ENCODE results near the gene CLCN5.

CLCN5 gene

GRCh38 chrX:50073601-50074000 lies 151.2 kb downstream of the CLCN5 start:
- in situ Hi-C loops (cut with MboI; ENCODE audit: low sequenced_read_pairs): no loop called here

GRCh38 chrX:50075630-50076339 lies 153.4 kb downstream of the CLCN5 start:
- in situ Hi-C loops (cut with MboI; ENCODE audit: low sequenced_read_pairs): no loop called here

GRCh38 chrX:50081282-50081889 lies 159.0 kb downstream of the CLCN5 start:
- in situ Hi-C loops (cut with MboI; ENCODE audit: low sequenced_read_pairs): no loop called here

- in situ Hi-C loops (cut with MboI; ENCODE audit: low sequenced_read_pairs): no loop called here
These were observed 160.3 kb downstream of the CLCN5 start for GRCh38 chrX:50082741-50083140.

- in situ Hi-C loops (cut with MboI; ENCODE audit: low sequenced_read_pairs): no loop called here
These were observed 166.2 kb downstream of the CLCN5 start for GRCh38 chrX:50088645-50089044.

- in situ Hi-C loops (cut with MboI; ENCODE audit: low sequenced_read_pairs): no loop called here
These were observed 171.2 kb downstream of the CLCN5 start for GRCh38 chrX:50093625-50094024.

GRCh38 chrX:50097071-50097470 lies 174.7 kb downstream of the CLCN5 start:
- in situ Hi-C loops (cut with MboI; ENCODE audit: low sequenced_read_pairs): no loop called here

GRCh38 chrX:50098241-50098640 lies 175.8 kb downstream of the CLCN5 start:
- in situ Hi-C loops (cut with MboI; ENCODE audit: low sequenced_read_pairs): no loop called here

- in situ Hi-C loops (cut with MboI; ENCODE audit: low sequenced_read_pairs): no loop called here
These were observed 176.4 kb downstream of the CLCN5 start for GRCh38 chrX:50098749-50099148.

- in situ Hi-C loops (cut with MboI; ENCODE audit: low sequenced_read_pairs): no loop called here
These were observed 176.9 kb downstream of the CLCN5 start for GRCh38 chrX:50099331-50099730.

- in situ Hi-C loops (cut with MboI; ENCODE audit: low sequenced_read_pairs): no loop called here
These were observed 177.8 kb downstream of the CLCN5 start for GRCh38 chrX:50100188-50100587.

GRCh38 chrX:50103176-50103575 lies 180.8 kb downstream of the CLCN5 start:
- in situ Hi-C loops (cut with MboI; ENCODE audit: low sequenced_read_pairs): no loop called here

- in situ Hi-C loops (cut with MboI; ENCODE audit: low sequenced_read_pairs): no loop called here
These were observed 181.6 kb downstream of the CLCN5 start for GRCh38 chrX:50103866-50104566.

- in situ Hi-C loops (cut with MboI; ENCODE audit: low sequenced_read_pairs): no loop called here
These were observed 183.8 kb downstream of the CLCN5 start for GRCh38 chrX:50106051-50106675.

- in situ Hi-C loops (cut with MboI; ENCODE audit: low sequenced_read_pairs): no loop called here
These were observed 185.1 kb downstream of the CLCN5 start for GRCh38 chrX:50107470-50107869.

- in situ Hi-C loops (cut with MboI; ENCODE audit: low sequenced_read_pairs): no loop called here
These were observed 185.9 kb downstream of the CLCN5 start for GRCh38 chrX:50108264-50108663.

- in situ Hi-C loops (cut with MboI; ENCODE audit: low sequenced_read_pairs): no loop called here
These were observed 189.3 kb downstream of the CLCN5 start for GRCh38 chrX:50111742-50112141.

GRCh38 chrX:50114113-50114512 lies 191.7 kb downstream of the CLCN5 start:
- in situ Hi-C loops (cut with MboI; ENCODE audit: low sequenced_read_pairs): no loop called here

GRCh38 chrX:50115973-50116372 lies 193.6 kb downstream of the CLCN5 start:
- in situ Hi-C loops (cut with MboI; ENCODE audit: low sequenced_read_pairs): no loop called here

GRCh38 chrX:50117476-50117875 lies 195.1 kb downstream of the CLCN5 start:
- in situ Hi-C loops (cut with MboI; ENCODE audit: low sequenced_read_pairs): no loop called here

- in situ Hi-C loops (cut with MboI; ENCODE audit: low sequenced_read_pairs): no loop called here
These were observed 203.1 kb downstream of the CLCN5 start for GRCh38 chrX:50125480-50125879.

- in situ Hi-C loops (cut with MboI; ENCODE audit: low sequenced_read_pairs): no loop called here
These were observed 225.6 kb downstream of the CLCN5 start for GRCh38 chrX:50147972-50148371.

All from HL-60/S4 treated with retinoic acid at 250 ng/mL for 4 days and 3 days (cell line).